LNCaP clone FGC (cell line): ENCODE measurements around the gene TSPAN8.
"Not testable (repeated sequence)": the region's sequence is repeated elsewhere in the genome, so short reads cannot be mapped to it uniquely, and the experiment has no call there.

Source experiments
- DNase-seq: peaks from one replicate; pipeline ENCODE4 v3.0.0-alpha.2; 2011; ENCODE audit warnings: low read depth
- H3K4me3 ChIP-seq: 2 replicates; pipeline ENCODE4 v1.5.1; 2011; ENCODE audit warnings: mild to moderate bottlenecking, low read depth, low read length, control low read depth
- CTCF ChIP-seq: IDR thresholded peaks from 2 replicates; pipeline ENCODE4 v1.5.1; 2012; ENCODE audit warnings: mild to moderate bottlenecking; ENCODE audit not compliant: control insufficient read depth, insufficient read depth; ENCODE audit errors: extremely low read depth

TSPAN8 gene

DNA sequence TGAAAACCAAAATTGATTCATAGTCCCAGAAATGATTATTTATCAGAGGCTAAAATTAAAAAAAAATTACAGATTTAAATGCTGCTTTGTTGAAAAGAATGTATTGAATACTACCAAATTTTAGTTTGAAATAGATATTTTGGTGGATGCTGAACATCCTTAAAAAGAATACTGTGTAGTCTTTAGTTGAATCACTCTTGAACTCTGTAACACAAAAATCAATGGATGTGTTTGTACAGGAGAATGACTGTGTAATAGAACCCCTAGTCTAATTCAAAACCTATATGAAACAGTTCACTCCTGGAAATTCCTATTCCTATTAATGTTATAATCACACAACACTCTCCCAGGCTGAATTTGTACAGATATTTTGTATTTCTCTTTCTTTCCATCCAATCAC is 1.5 kb upstream of the TSPAN8 start:
- H3K4me3 ChIP-seq, result no peak overlapping the region
- no peak for DNase-seq
- TF ChIP-seq CTCF, result no peak

DNA sequence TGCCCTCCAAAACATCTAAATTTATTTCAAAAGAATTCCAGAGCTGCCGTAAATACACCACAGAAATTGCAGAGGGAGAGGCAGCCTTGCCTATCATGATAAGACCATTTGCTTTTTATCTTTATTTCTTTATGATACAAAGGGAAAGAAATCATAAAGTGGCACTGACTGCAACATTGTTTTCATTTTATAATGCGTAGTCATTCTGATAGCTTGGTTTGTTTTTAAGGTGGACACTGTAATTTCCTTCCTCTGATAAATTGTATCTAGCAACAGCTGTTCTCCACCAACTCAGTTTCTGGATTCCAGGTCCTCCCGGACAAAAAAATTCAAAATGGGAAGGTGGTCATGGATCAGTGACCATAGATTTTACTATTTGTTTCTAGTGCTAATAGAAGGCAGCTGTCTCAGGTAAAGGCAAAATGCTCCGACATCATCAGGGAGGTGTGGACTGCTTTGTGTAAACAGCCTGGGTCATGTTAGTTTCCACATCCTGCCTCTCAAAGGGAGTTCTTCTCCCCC is 623 bp upstream of the TSPAN8 start:
- peak overlapping the region; percentile 15 for H3K4me3 ChIP-seq
- TF ChIP-seq CTCF, result no peak
- no peak for DNase-seq

GRCh38 chr12:71155225-71155624 is 2.6 kb downstream of the TSPAN8 start:
- no peak for DNase-seq
- H3K4me3 ChIP-seq, result no peak overlapping the region
- TF ChIP-seq CTCF, result no peak

GRCh38 chr12:71152851-71153250 is 4.9 kb downstream of the TSPAN8 start:
- no peak for DNase-seq
- H3K4me3 ChIP-seq, result no peak overlapping the region
- TF ChIP-seq CTCF, result no peak

GRCh38 chr12:71150041-71150440 is 7.8 kb downstream of the TSPAN8 start:
- not testable (repeated sequence) for H3K4me3 ChIP-seq, DNase-seq

- no peak for TF ChIP-seq CTCF
- H3K4me3 ChIP-seq, result no peak overlapping the region
- no peak for DNase-seq
Measured at GRCh38 chr12:71144682-71145081, 13.1 kb downstream of the TSPAN8 start.

DNA sequence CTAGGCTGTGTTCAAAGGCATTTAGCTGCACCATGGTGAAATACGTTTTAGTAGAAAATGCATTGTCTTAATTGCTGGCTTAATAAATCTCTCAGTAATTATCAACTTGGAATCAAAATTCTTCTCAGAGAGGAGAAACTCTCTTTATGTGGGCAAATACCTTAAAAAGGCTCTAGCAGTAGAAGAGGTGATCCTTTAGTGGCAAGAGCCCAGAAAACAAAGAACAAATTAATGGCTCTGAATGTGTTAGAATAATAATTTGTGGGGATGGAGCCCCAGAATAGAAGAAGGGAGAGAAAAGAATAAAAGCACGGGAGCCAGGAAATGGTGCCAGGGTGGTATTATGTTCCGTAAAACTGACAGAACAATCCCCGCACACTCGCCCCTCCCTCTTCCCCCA is 14.8 kb downstream of the TSPAN8 start:
- no peak for DNase-seq
- TF ChIP-seq CTCF, result no peak

GRCh38 chr12:71142016-71142415 is 15.8 kb downstream of the TSPAN8 start:
- DNase-seq, result no peak
- TF ChIP-seq CTCF, result no peak
- H3K4me3 ChIP-seq, result no peak overlapping the region

More for the DNA sequence above, 14.8 kb downstream of the TSPAN8 start:
- no peak overlapping the region for H3K4me3 ChIP-seq
